HEK293 (cell line): ENCODE data around the gene TMEM183A.

ENCODE experiments used
- CTCF ChIA-PET: fragments of 350-600 bp; formaldehyde crosslinking; extraction: SDS; loops from one replicate; lab custom pipeline; 2021; ENCODE audit warnings: antibody characterized with exemption; lab: Yijun Ruan, JAX
- POLR2A ChIA-PET: fragments of 300-600 bp; formaldehyde crosslinking; extraction: SDS; loops from one replicate; lab custom pipeline; 2020; ENCODE audit warnings: antibody characterized with exemption, inconsistent platforms; lab: Yijun Ruan, JAX
- H3K27ac ChIP-seq: fragments of 200-500 bp; sonication (Bioruptor generic); 2 replicates; pipeline ENCODE4 v1.5.1; 2014; ENCODE audit warnings: low read depth, low read length, control low read depth, inconsistent platforms; ENCODE audit errors: extremely low read depth
- H3K36me3 ChIP-seq, 2 experiments: fragments of 200-500 bp in 1 of 2; sonication (Bioruptor generic) in 1 of 2; 1 replicate in 1 of 2; 2 replicates in 1 of 2; pipeline ENCODE4 v1.5.1; 2014 to 2017; ENCODE audit warnings: inconsistent platforms in 2 of 2, low read length in 2 of 2; ENCODE audit not compliant: control insufficient read depth in 2 of 2, insufficient read depth in 1 of 2
- H3K4me1 ChIP-seq: fragments of 200-500 bp; sonication (Bioruptor generic); 2 replicates; pipeline ENCODE4 v1.5.1; 2014; ENCODE audit warnings: mild to moderate bottlenecking, low read length, inconsistent platforms; ENCODE audit not compliant: control insufficient read depth, insufficient read depth
- H3K4me3 ChIP-seq: 2 replicates; pipeline ENCODE4 v1.5.1; 2011; ENCODE audit warnings: low read depth, mild to moderate bottlenecking, control low read depth, low read length, moderate library complexity
- H3K9me3 ChIP-seq: fragments of 200-500 bp; sonication (Bioruptor generic); 2 replicates; pipeline ENCODE4 v1.5.1; 2014; ENCODE audit warnings: low read depth, low read length, inconsistent platforms; ENCODE audit not compliant: control insufficient read depth, insufficient read depth
- ATF2 ChIP-seq: fragments of 450-650 bp; formaldehyde crosslinking; IDR thresholded peaks from 2 replicates; pipeline ENCODE4 v1.5.1; 2016; ENCODE audit warnings: missing biosample characterization, missing genetic modification characterization, low read depth
- KLF8 ChIP-seq: fragments of 450-650 bp; formaldehyde crosslinking; IDR thresholded peaks from 2 replicates; pipeline ENCODE4 v1.5.1; 2016; ENCODE audit warnings: missing biosample characterization, missing genetic modification characterization
- MZF1 ChIP-seq: fragments of 450-650 bp; formaldehyde crosslinking; IDR thresholded peaks from 2 replicates; pipeline ENCODE4 v1.5.1; 2017; ENCODE audit warnings: missing biosample characterization, missing genetic modification characterization, borderline replicate concordance
- PATZ1 ChIP-seq: fragments of 450-650 bp; formaldehyde crosslinking; IDR thresholded peaks from 2 replicates; pipeline ENCODE4 v1.5.1; 2016; ENCODE audit warnings: missing biosample characterization, missing genetic modification characterization
- PRDM2 ChIP-seq: fragments of 450-650 bp; formaldehyde crosslinking; IDR thresholded peaks from 2 replicates; pipeline ENCODE4 v1.5.1; 2016; ENCODE audit warnings: missing biosample characterization, missing genetic modification characterization, borderline replicate concordance
- REST ChIP-seq: fragments of 450-650 bp; formaldehyde crosslinking; IDR thresholded peaks from 2 replicates; pipeline ENCODE4 v1.5.1; 2016; ENCODE audit warnings: missing biosample characterization, missing genetic modification characterization
- TSHZ1 ChIP-seq: fragments of 450-650 bp; formaldehyde crosslinking; IDR thresholded peaks from 2 replicates; pipeline ENCODE4 v1.5.1; 2016; ENCODE audit warnings: missing biosample characterization, missing genetic modification characterization, borderline replicate concordance
- ZBTB10 ChIP-seq: fragments of 450-650 bp; formaldehyde crosslinking; IDR thresholded peaks from 2 replicates; pipeline ENCODE4 v1.5.1; 2016; ENCODE audit warnings: missing biosample characterization, missing genetic modification characterization
- ZNF394 ChIP-seq: fragments of 450-650 bp; formaldehyde crosslinking; IDR thresholded peaks from 2 replicates; pipeline ENCODE4 v1.5.1; 2016; ENCODE audit warnings: missing biosample characterization, missing genetic modification characterization, mild to moderate bottlenecking, moderate library complexity, borderline replicate concordance
- ZNF426 ChIP-seq: fragments of 450-650 bp; formaldehyde crosslinking; IDR thresholded peaks from 2 replicates; pipeline ENCODE4 v1.5.1; 2017; ENCODE audit warnings: missing biosample characterization, missing genetic modification characterization, mild to moderate bottlenecking, inconsistent platforms, moderate library complexity
- ZNF792 ChIP-seq: fragments of 450-650 bp; formaldehyde crosslinking; IDR thresholded peaks from 2 replicates; pipeline ENCODE4 v1.5.1; 2016; ENCODE audit warnings: missing biosample characterization, missing genetic modification characterization
- ZSCAN4 ChIP-seq: fragments of 450-650 bp; formaldehyde crosslinking; IDR thresholded peaks from 2 replicates; pipeline ENCODE4 v1.5.1; 2017; ENCODE audit warnings: missing biosample characterization, missing genetic modification characterization

Gene TMEM183A

GRCh38 chr1:203006948-203007871 lies at the start of gene TMEM183A:
TSS of gene TMEM183A (plus strand) at chr1:203007374. CDS start at chr1:203007466, 92 bp downstream.
- Histone ChIP-seq H3K9me3 (no peaks in the 10 kb centered on the region), H3K4me3 (peak within 1 kb of the TSS; percentile 87), H3K27ac (peak within 1 kb of the TSS; percentile 78), H3K36me3 (peaks cover 35% of the 10 kb centered on the region in 2 experiments), H3K4me1 (peaks cover 6% of the 10 kb centered on the region; the same call in 1 of the 2 replicates)
- CTCF ChIA-PET, result interaction anchor here (0.7 to 2.0 kb wide), 6 partner anchors 19 to 261 kb away, joined by 3 to 4 read pairs (median 3); partner anchors contain the start of gene PPFIA4
- POLR2A ChIA-PET, result interaction anchor here (0.5 to 2.2 kb wide), 26 partner anchors 10 to 1231 kb away, joined by 3 to 11 read pairs (median 4); partner anchors contain the start of genes KDM5B, KLHL12, PPFIA4 and RABIF
- TF ChIP-seq ZBTB10 (peak; percentile 77), MZF1 (tag by site-specific recombination) (no peak), ZNF792 (tag by site-specific recombination) (no peak), PATZ1 (tag by site-specific recombination) (peak; percentile 93), ATF2 (tag by site-specific recombination) (peak; percentile 93), ZSCAN4 (tag by site-specific recombination) (no peak), ZNF394 (tag by site-specific recombination) (peak; percentile 68; the same call in 1 of the 2 replicates), TSHZ1 (tag by site-specific recombination) (no peak), PRDM2 (tag by site-specific recombination) (0 out of 2 replicates have a peak, but pooled peaks have one; percentile 49), ZNF426 (tag by site-specific recombination) (no peak), KLF8 (tag by site-specific recombination) (peak; percentile 67; the same call in 1 of the 2 replicates), REST (tag by site-specific recombination) (peak; percentile 55)
